SK-N-SH (cell line): ENCODE results near the gene OR8G1. TPM values are rescaled to one million over a fixed set of nuclear protein-coding genes. Genes with fewer than 3 reads are reported as not detected.

Experiments
- CTCF ChIA-PET: fragments of 300-600, 350-600 bp; formaldehyde crosslinking; extraction: SDS; loops from one replicate; lab custom pipeline; 2021; lab: Yijun Ruan, JAX
- POLR2A ChIA-PET: fragments of 350-600 bp; sonication (Branson Sonifier 250); formaldehyde crosslinking; extraction: SDS; loops from one replicate; lab custom pipeline; 2020; ENCODE audit warnings: antibody characterized with exemption, inconsistent platforms; lab: Yijun Ruan, JAX
- DNase-seq: peaks from one replicate; pipeline ENCODE4 v3.0.0; 2012
- H2AFZ ChIP-seq: fragments of 200-600 bp; sonication (generic); 2 replicates; pipeline ENCODE4 v1.8.1; 2016; ENCODE audit warnings: antibody characterized with exemption, mild to moderate bottlenecking, low read depth
- H3F3A ChIP-seq: fragments of 200-600 bp; sonication (generic); replicated peaks from 2 replicates; pipeline ENCODE3; 2016; ENCODE audit warnings: antibody characterized with exemption, mild to moderate bottlenecking; ENCODE audit not compliant: insufficient read depth
- H3K27ac ChIP-seq, 2 experiments: fragments of 200-500 bp in 1 of 2; fragments of 200-600 bp in 1 of 2; sonication (Bioruptor generic) in 1 of 2; sonication (generic), shearing (Covaris generic) in 1 of 2; 2 replicates each; pipeline versions ENCODE4 v1.5.1 to v1.6.1; 2014 to 2016; ENCODE audit warnings: low read depth in 2 of 2, inconsistent platforms in 1 of 2, low read length in 1 of 2, mild to moderate bottlenecking in 1 of 2, mixed read lengths in 1 of 2
- H3K27me3 ChIP-seq: fragments of 200-600 bp; sonication (generic), shearing (Covaris generic); 2 replicates; pipeline ENCODE4 v1.6.1; 2016; ENCODE audit warnings: mixed run types; ENCODE audit not compliant: insufficient read depth
- H3K36me3 ChIP-seq, 2 experiments: fragments of 200-500 bp in 1 of 2; fragments of 200-600 bp in 1 of 2; sonication (Bioruptor generic) in 1 of 2; sonication (generic) in 1 of 2; replicated peaks in 1 of 2; 2 replicates each; pipeline versions ENCODE3 to v1.5.1; 2014 to 2016; ENCODE audit warnings: low read length in 1 of 2, mild to moderate bottlenecking in 1 of 2; ENCODE audit not compliant: insufficient read depth in 2 of 2, control insufficient read depth in 1 of 2
- H3K4me1 ChIP-seq, 2 experiments: fragments of 200-500 bp in 1 of 2; fragments of 200-600 bp in 1 of 2; sonication (Bioruptor generic) in 1 of 2; sonication (generic), shearing (Covaris generic) in 1 of 2; 2 replicates each; pipeline versions ENCODE4 v1.5.1 to v1.6.1; 2014 to 2016; ENCODE audit warnings: low read depth in 1 of 2, low read length in 1 of 2, mixed run types in 1 of 2; ENCODE audit not compliant: insufficient read depth in 2 of 2, control insufficient read depth in 1 of 2
- H3K4me2 ChIP-seq: fragments of 200-600 bp; sonication (generic), shearing (Covaris generic); 2 replicates; pipeline ENCODE4 v1.6.1; 2017; ENCODE audit warnings: mixed run types
- H3K4me3 ChIP-seq, 2 experiments: fragments of 200-500 bp in 1 of 2; fragments of 200-600 bp in 1 of 2; sonication (Bioruptor generic) in 1 of 2; sonication (generic), shearing (Covaris generic) in 1 of 2; 2 replicates each; pipeline versions ENCODE4 v1.5.1 to v1.8.1; 2014 to 2016; ENCODE audit warnings: low read depth in 2 of 2, inconsistent platforms in 1 of 2, low read length in 1 of 2, mild to moderate bottlenecking in 1 of 2, mixed read lengths in 1 of 2, moderate library complexity in 1 of 2
- H3K79me2 ChIP-seq: fragments of 200-600 bp; sonication (generic); 2 replicates; pipeline ENCODE4 v1.8.1; 2017; ENCODE audit warnings: mild to moderate bottlenecking; ENCODE audit not compliant: insufficient read depth
- H3K9ac ChIP-seq: fragments of 200-600 bp; sonication (generic); 2 replicates; pipeline ENCODE4 v1.6.1; 2017; ENCODE audit warnings: mixed run types
- H3K9me2 ChIP-seq: fragments of 200-600 bp; sonication (generic); 2 replicates; pipeline ENCODE4 v1.6.1; 2017; ENCODE audit warnings: mixed run types
- H3K9me3 ChIP-seq: fragments of 200-600 bp; sonication (generic); 2 replicates; pipeline ENCODE4 v1.6.1; 2017; ENCODE audit warnings: mixed run types, mild to moderate bottlenecking, moderate library complexity
- H4K20me1 ChIP-seq: fragments of 200-600 bp; sonication (generic); 2 replicates; pipeline ENCODE4 v1.6.1; 2017; ENCODE audit warnings: mild to moderate bottlenecking, mixed run types; ENCODE audit not compliant: insufficient read depth
- CHD2 ChIP-seq: fragments of 150-350 bp; IDR thresholded peaks from 2 replicates; pipeline ENCODE4 v1.6.1; 2018; ENCODE audit warnings: low read length; ENCODE audit not compliant: partially characterized antibody
- EP300 ChIP-seq, 2 experiments: IDR thresholded peaks; 2 replicates each; pipeline versions ENCODE4 v1.4.0 to v1.6.1; 2012; ENCODE audit warnings: borderline replicate concordance in 1 of 2, low read depth in 1 of 2, low read length in 1 of 2
- EZH2phosphoT487 ChIP-seq: fragments of 200-600 bp; sonication (generic); IDR thresholded peaks from 2 replicates; pipeline ENCODE4 v1.6.1; 2017; ENCODE audit warnings: low read depth, mixed run types, mild to moderate bottlenecking, antibody characterized with exemption, moderate library complexity, borderline replicate concordance
- FOSL2 ChIP-seq: IDR thresholded peaks from 2 replicates; pipeline ENCODE4 v1.4.0; 2012; ENCODE audit warnings: low read depth, mild to moderate bottlenecking, moderate library complexity, borderline replicate concordance
- GABPA ChIP-seq: IDR thresholded peaks from 2 replicates; pipeline ENCODE4 v1.4.0; 2012; ENCODE audit warnings: low read depth, mild to moderate bottlenecking
- JUND ChIP-seq: IDR thresholded peaks from 2 replicates; pipeline ENCODE4 v1.4.0; 2012
- MEF2A ChIP-seq: IDR thresholded peaks from 2 replicates; pipeline ENCODE4 v1.4.0; 2012; ENCODE audit warnings: low read depth, borderline replicate concordance
- MXI1 ChIP-seq: IDR thresholded peaks from 2 replicates; pipeline ENCODE4 v1.6.1; 2012; ENCODE audit warnings: mild to moderate bottlenecking, low read depth, low read length, improper control_type of control experiment
- NFIC ChIP-seq: IDR thresholded peaks from 2 replicates; pipeline ENCODE4 v1.4.0; 2012; ENCODE audit warnings: borderline replicate concordance
- POLR2AphosphoS5 ChIP-seq: IDR thresholded peaks from 2 replicates; pipeline ENCODE4 v1.6.1; 2012; ENCODE audit warnings: low read depth, low read length
- TEAD4 ChIP-seq: IDR thresholded peaks from 2 replicates; pipeline ENCODE4 v1.4.0; 2012; ENCODE audit warnings: mild to moderate bottlenecking, borderline replicate concordance; ENCODE audit not compliant: insufficient read depth
- YY1 ChIP-seq: IDR thresholded peaks from 2 replicates; pipeline ENCODE4 v1.4.0; 2012; ENCODE audit warnings: low read depth, mild to moderate bottlenecking
- WGBS: methylation state at CpG from one replicate; pipeline ENCODE4 v1.1.6; 2017; ENCODE audit warnings: low lambda C conversion rate; 5-methylcytosine and 5-hydroxymethylcytosine counted together
- polyA plus RNA-seq, 3 experiments: library from polyadenylated mRNA; depleted of rRNA; stranded (reverse); fragments of >200 nt; gene quantifications; 2 replicates each; pipeline ENCODE4 v1.2.3, GENCODE V29; 2012
- TF ChIP-seq, protein P1 (sequence below): IDR thresholded peaks from 2 replicates; pipeline ENCODE4 v1.4.0; 2012; ENCODE audit warnings: low read depth, borderline replicate concordance
- TF ChIP-seq, protein P2 (sequence below): fragments of 150-350 bp; IDR thresholded peaks from 2 replicates; pipeline ENCODE4 v1.6.1; 2017; ENCODE audit warnings: antibody characterized with exemption, low read length, low read depth, borderline replicate concordance
- TF ChIP-seq, protein P3 (sequence below): IDR thresholded peaks from 2 replicates; pipeline ENCODE4 v1.4.0; 2012; ENCODE audit warnings: low read depth
- TF ChIP-seq, protein P4 (sequence below): IDR thresholded peaks from 2 replicates; pipeline ENCODE4 v1.6.1; 2012; ENCODE audit warnings: mild to moderate bottlenecking, low read depth, low read length, moderate library complexity

Gene OR8G1
- polyA plus RNA-seq, 1 of the 3 experiments (the other 2 are of a cell fraction): not detected

DNA sequence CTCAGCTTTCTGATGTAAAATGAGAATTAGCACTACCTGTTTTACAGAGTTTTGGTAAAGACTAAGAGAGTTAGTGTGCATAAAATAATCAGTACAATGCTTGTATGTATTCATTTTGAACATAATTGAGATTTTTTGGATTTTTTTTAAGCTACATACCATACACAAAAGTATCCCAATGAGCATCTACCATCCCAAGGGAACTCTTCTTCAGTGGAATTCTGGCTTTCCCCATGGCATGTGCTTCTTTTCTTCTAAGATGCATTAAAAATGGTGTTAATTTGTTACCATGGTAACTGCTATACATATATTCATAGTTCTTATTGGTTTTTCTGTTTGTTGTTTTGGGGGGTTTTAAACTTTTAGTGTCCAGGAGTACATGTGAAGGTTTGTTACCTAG lies 55.1 kb downstream of the OR8G1 start (continued):
- TF ChIP-seq, protein P1, sequence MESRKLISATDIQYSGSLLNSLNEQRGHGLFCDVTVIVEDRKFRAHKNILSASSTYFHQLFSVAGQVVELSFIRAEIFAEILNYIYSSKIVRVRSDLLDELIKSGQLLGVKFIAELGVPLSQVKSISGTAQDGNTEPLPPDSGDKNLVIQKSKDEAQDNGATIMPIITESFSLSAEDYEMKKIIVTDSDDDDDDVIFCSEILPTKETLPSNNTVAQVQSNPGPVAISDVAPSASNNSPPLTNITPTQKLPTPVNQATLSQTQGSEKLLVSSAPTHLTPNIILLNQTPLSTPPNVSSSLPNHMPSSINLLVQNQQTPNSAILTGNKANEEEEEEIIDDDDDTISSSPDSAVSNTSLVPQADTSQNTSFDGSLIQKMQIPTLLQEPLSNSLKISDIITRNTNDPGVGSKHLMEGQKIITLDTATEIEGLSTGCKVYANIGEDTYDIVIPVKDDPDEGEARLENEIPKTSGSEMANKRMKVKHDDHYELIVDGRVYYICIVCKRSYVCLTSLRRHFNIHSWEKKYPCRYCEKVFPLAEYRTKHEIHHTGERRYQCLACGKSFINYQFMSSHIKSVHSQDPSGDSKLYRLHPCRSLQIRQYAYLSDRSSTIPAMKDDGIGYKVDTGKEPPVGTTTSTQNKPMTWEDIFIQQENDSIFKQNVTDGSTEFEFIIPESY: no peak
- TF ChIP-seq, all 33 proteins: peak for 0

DNA sequence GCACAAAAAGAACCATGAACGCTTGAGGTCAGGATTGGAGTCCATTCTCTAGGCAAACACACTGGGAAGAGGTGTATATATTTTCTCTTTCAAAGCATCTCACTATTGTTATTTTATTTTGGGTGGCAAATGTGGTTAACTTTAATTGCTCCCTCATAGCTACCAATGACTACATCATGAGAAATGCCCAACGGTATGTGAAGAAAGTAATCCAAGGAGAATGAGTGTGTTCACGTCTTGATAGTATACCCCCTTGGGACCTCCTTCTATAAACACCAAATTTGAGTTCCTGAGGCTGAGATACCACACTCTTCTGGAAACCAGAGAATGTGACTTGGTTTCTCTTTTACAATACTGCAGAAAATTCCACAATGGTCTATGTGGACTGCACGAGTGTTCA lies 57.0 kb downstream of the OR8G1 start:
- no peaks in the 10 kb centered on the region for H3K9me3 ChIP-seq
- H3K4me3 ChIP-seq: no peak overlapping the region
- no peak for DNase-seq
- no peak overlapping the region for H2AFZ ChIP-seq
- ChIA-PET CTCF (no interaction called here), POLR2A (no interaction called here)
- no peaks in the 10 kb centered on the region for H3K79me2 ChIP-seq
- TF ChIP-seq EZH2phosphoT487 (no peak), EP300 (IDR thresholded peaks at IDR 0.05; ENCODE audit: borderline replicate concordance in 1 of 2, low read depth in 1 of 2, low read length in 1 of 2) (no peak), CHD2 (no peak), MEF2A (no peak), JUND (no peak), YY1 (no peak), POLR2AphosphoS5 (no peak), GABPA (no peak), MXI1 (no peak), NFIC (no peak), FOSL2 (no peak), TEAD4 (no peak)
- TF ChIP-seq, protein P2, sequence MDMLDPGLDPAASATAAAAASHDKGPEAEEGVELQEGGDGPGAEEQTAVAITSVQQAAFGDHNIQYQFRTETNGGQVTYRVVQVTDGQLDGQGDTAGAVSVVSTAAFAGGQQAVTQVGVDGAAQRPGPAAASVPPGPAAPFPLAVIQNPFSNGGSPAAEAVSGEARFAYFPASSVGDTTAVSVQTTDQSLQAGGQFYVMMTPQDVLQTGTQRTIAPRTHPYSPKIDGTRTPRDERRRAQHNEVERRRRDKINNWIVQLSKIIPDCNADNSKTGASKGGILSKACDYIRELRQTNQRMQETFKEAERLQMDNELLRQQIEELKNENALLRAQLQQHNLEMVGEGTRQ: no peak
- TF ChIP-seq, protein P3, sequence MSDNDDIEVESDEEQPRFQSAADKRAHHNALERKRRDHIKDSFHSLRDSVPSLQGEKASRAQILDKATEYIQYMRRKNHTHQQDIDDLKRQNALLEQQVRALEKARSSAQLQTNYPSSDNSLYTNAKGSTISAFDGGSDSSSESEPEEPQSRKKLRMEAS: no peak
- TF ChIP-seq, protein P4, sequence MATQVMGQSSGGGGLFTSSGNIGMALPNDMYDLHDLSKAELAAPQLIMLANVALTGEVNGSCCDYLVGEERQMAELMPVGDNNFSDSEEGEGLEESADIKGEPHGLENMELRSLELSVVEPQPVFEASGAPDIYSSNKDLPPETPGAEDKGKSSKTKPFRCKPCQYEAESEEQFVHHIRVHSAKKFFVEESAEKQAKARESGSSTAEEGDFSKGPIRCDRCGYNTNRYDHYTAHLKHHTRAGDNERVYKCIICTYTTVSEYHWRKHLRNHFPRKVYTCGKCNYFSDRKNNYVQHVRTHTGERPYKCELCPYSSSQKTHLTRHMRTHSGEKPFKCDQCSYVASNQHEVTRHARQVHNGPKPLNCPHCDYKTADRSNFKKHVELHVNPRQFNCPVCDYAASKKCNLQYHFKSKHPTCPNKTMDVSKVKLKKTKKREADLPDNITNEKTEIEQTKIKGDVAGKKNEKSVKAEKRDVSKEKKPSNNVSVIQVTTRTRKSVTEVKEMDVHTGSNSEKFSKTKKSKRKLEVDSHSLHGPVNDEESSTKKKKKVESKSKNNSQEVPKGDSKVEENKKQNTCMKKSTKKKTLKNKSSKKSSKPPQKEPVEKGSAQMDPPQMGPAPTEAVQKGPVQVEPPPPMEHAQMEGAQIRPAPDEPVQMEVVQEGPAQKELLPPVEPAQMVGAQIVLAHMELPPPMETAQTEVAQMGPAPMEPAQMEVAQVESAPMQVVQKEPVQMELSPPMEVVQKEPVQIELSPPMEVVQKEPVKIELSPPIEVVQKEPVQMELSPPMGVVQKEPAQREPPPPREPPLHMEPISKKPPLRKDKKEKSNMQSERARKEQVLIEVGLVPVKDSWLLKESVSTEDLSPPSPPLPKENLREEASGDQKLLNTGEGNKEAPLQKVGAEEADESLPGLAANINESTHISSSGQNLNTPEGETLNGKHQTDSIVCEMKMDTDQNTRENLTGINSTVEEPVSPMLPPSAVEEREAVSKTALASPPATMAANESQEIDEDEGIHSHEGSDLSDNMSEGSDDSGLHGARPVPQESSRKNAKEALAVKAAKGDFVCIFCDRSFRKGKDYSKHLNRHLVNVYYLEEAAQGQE: no peak
- 4% methylated on average over 4 of the region's 4 CpGs for WGBS
- H4K20me1 ChIP-seq: no peaks in the 10 kb centered on the region
- no peaks in the 10 kb centered on the region for H3K36me3 ChIP-seq
- no peak overlapping the region for H3K27ac ChIP-seq
- no peaks in the 10 kb centered on the region for H3K4me1 ChIP-seq
- H3F3A ChIP-seq: no peaks in the 10 kb centered on the region
- H3K9ac ChIP-seq: no peak overlapping the region
- H3K27me3 ChIP-seq: no peaks in the 10 kb centered on the region
- no peak overlapping the region for H3K4me2 ChIP-seq
- no peaks in the 10 kb centered on the region for H3K9me2 ChIP-seq
